HEK293 (cell line): ENCODE results near the gene FKBP14.

Experiments
- CTCF ChIA-PET: fragments of 350-600 bp; formaldehyde crosslinking; extraction: SDS; loops from one replicate; lab custom pipeline; 2021; ENCODE audit warnings: antibody characterized with exemption; lab: Yijun Ruan, JAX
- POLR2A ChIA-PET: fragments of 300-600 bp; formaldehyde crosslinking; extraction: SDS; loops from one replicate; lab custom pipeline; 2020; ENCODE audit warnings: antibody characterized with exemption, inconsistent platforms; lab: Yijun Ruan, JAX
- H3K27ac ChIP-seq: fragments of 200-500 bp; sonication (Bioruptor generic); 2 replicates; pipeline ENCODE4 v1.5.1; 2014; ENCODE audit warnings: low read depth, low read length, control low read depth, inconsistent platforms; ENCODE audit errors: extremely low read depth
- H3K36me3 ChIP-seq, 2 experiments: fragments of 200-500 bp in 1 of 2; sonication (Bioruptor generic) in 1 of 2; 1 replicate in 1 of 2; 2 replicates in 1 of 2; pipeline ENCODE4 v1.5.1; 2014 to 2017; ENCODE audit warnings: inconsistent platforms in 2 of 2, low read length in 2 of 2; ENCODE audit not compliant: control insufficient read depth in 2 of 2, insufficient read depth in 1 of 2
- H3K4me1 ChIP-seq: fragments of 200-500 bp; sonication (Bioruptor generic); 2 replicates; pipeline ENCODE4 v1.5.1; 2014; ENCODE audit warnings: mild to moderate bottlenecking, low read length, inconsistent platforms; ENCODE audit not compliant: control insufficient read depth, insufficient read depth
- H3K4me3 ChIP-seq: 2 replicates; pipeline ENCODE4 v1.5.1; 2011; ENCODE audit warnings: low read depth, mild to moderate bottlenecking, control low read depth, low read length, moderate library complexity
- H3K9me3 ChIP-seq: fragments of 200-500 bp; sonication (Bioruptor generic); 2 replicates; pipeline ENCODE4 v1.5.1; 2014; ENCODE audit warnings: low read depth, low read length, inconsistent platforms; ENCODE audit not compliant: control insufficient read depth, insufficient read depth
- EGR2 ChIP-seq: fragments of 450-650 bp; formaldehyde crosslinking; IDR thresholded peaks from 2 replicates; pipeline ENCODE4 v1.5.1; 2016; ENCODE audit warnings: low read depth, missing biosample characterization, missing genetic modification characterization
- ELK4 ChIP-seq: IDR thresholded peaks from 2 replicates; pipeline ENCODE4 v1.6.1; 2011; ENCODE audit warnings: mild to moderate bottlenecking, low read depth, low read length, borderline replicate concordance
- KLF16 ChIP-seq: fragments of 450-650 bp; formaldehyde crosslinking; IDR thresholded peaks from 2 replicates; pipeline ENCODE4 v1.5.1; 2017; ENCODE audit warnings: missing biosample characterization, missing genetic modification characterization
- MZF1 ChIP-seq: fragments of 450-650 bp; formaldehyde crosslinking; IDR thresholded peaks from 2 replicates; pipeline ENCODE4 v1.5.1; 2017; ENCODE audit warnings: missing biosample characterization, missing genetic modification characterization, borderline replicate concordance
- PRDM2 ChIP-seq: fragments of 450-650 bp; formaldehyde crosslinking; IDR thresholded peaks from 2 replicates; pipeline ENCODE4 v1.5.1; 2016; ENCODE audit warnings: missing biosample characterization, missing genetic modification characterization, borderline replicate concordance
- PRDM6 ChIP-seq: fragments of 450-650 bp; formaldehyde crosslinking; IDR thresholded peaks from 2 replicates; pipeline ENCODE4 v1.5.1; 2017; ENCODE audit warnings: missing biosample characterization, missing genetic modification characterization
- REST ChIP-seq: fragments of 450-650 bp; formaldehyde crosslinking; IDR thresholded peaks from 2 replicates; pipeline ENCODE4 v1.5.1; 2016; ENCODE audit warnings: missing biosample characterization, missing genetic modification characterization
- ZBTB20 ChIP-seq: fragments of 450-650 bp; formaldehyde crosslinking; IDR thresholded peaks from 2 replicates; pipeline ENCODE4 v1.5.1; 2016; ENCODE audit warnings: missing biosample characterization, missing genetic modification characterization
- ZNF133 ChIP-seq: fragments of 450-650 bp; formaldehyde crosslinking; IDR thresholded peaks from 2 replicates; pipeline ENCODE4 v1.5.1; 2016; ENCODE audit warnings: missing biosample characterization, missing genetic modification characterization
- ZNF157 ChIP-seq: fragments of 450-650 bp; formaldehyde crosslinking; IDR thresholded peaks from 2 replicates; pipeline ENCODE4 v1.5.1; 2016; ENCODE audit warnings: missing biosample characterization, missing genetic modification characterization
- ZNF221 ChIP-seq: fragments of 450-650 bp; formaldehyde crosslinking; IDR thresholded peaks from 2 replicates; pipeline ENCODE4 v1.5.1; 2017; ENCODE audit warnings: missing biosample characterization, missing genetic modification characterization, borderline replicate concordance
- ZNF354C ChIP-seq: fragments of 450-650 bp; formaldehyde crosslinking; IDR thresholded peaks from 2 replicates; pipeline ENCODE4 v1.5.1; 2016; ENCODE audit warnings: missing biosample characterization, missing genetic modification characterization, low read depth, borderline replicate concordance
- ZNF362 ChIP-seq: fragments of 450-650 bp; formaldehyde crosslinking; IDR thresholded peaks from 2 replicates; pipeline ENCODE4 v1.5.1; 2016; ENCODE audit warnings: missing biosample characterization, missing genetic modification characterization
- ZNF544 ChIP-seq: fragments of 450-650 bp; formaldehyde crosslinking; IDR thresholded peaks from 2 replicates; pipeline ENCODE4 v1.5.0; 2017; ENCODE audit warnings: missing biosample characterization, missing genetic modification characterization
- ZNF664 ChIP-seq: fragments of 450-650 bp; formaldehyde crosslinking; IDR thresholded peaks from 2 replicates; pipeline ENCODE4 v1.5.1; 2016; ENCODE audit warnings: missing biosample characterization, missing genetic modification characterization
- ZNF704 ChIP-seq: fragments of 450-650 bp; formaldehyde crosslinking; IDR thresholded peaks from 2 replicates; pipeline ENCODE4 v1.5.1; 2016; ENCODE audit warnings: missing biosample characterization, missing genetic modification characterization
- ZNF707 ChIP-seq: fragments of 450-650 bp; formaldehyde crosslinking; IDR thresholded peaks from 2 replicates; pipeline ENCODE4 v1.5.1; 2016; ENCODE audit warnings: missing biosample characterization, missing genetic modification characterization
- ZNF76 ChIP-seq: fragments of 450-650 bp; formaldehyde crosslinking; IDR thresholded peaks from 2 replicates; pipeline ENCODE4; 2016; ENCODE audit warnings: low read depth, missing biosample characterization, missing genetic modification characterization, borderline replicate concordance
- ZNF785 ChIP-seq: fragments of 450-650 bp; formaldehyde crosslinking; IDR thresholded peaks from 2 replicates; pipeline ENCODE4 v1.5.1; 2016; ENCODE audit warnings: missing biosample characterization, missing genetic modification characterization
- ZSCAN30 ChIP-seq: fragments of 450-650 bp; IDR thresholded peaks from 2 replicates; pipeline ENCODE4 v1.5.1; 2018; ENCODE audit warnings: missing biosample characterization, mild to moderate bottlenecking, missing genetic modification characterization, moderate library complexity
- ZXDB ChIP-seq: fragments of 450-650 bp; formaldehyde crosslinking; IDR thresholded peaks from 2 replicates; pipeline ENCODE4 v1.5.1; 2016; ENCODE audit warnings: missing biosample characterization, missing genetic modification characterization

The FKBP14 gene

GRCh38 chr7:30020535-30020934 is 6.0 kb downstream of the FKBP14 start (continued):
- no peak for TF ChIP-seq ZNF362 (tag by site-specific recombination)
- TF ChIP-seq, all 188 proteins: peak for 0

GRCh38 chr7:30019960-30020359 is 6.5 kb downstream of the FKBP14 start:
- POLR2A ChIA-PET: interaction anchor here (0.6 kb wide), 1 partner anchor 13 kb away, joined by 7 read pairs; no protein-coding TSS in a partner anchor
- TF ChIP-seq MZF1 (no peak), ZNF354C (tag by site-specific recombination) (no peak), ZNF76 (tag by site-specific recombination) (no peak), ZNF704 (tag by site-specific recombination) (no peak), PRDM2 (tag by site-specific recombination) (no peak), ZNF544 (tag by site-specific recombination) (no peak), ZNF707 (tag by site-specific recombination) (no peak), ZSCAN30 (tag by site-specific recombination) (no peak), KLF16 (tag by site-specific recombination) (no peak), ZXDB (tag by site-specific recombination) (no peak), REST (tag by site-specific recombination) (no peak), ZNF157 (no peak), EGR2 (no peak), ZBTB20 (tag by site-specific recombination) (no peak), ELK4 (no peak), ZNF221 (tag by site-specific recombination) (no peak), ZNF133 (no peak), PRDM6 (tag by site-specific recombination) (no peak), ZNF785 (tag by site-specific recombination) (no peak), ZNF664 (tag by site-specific recombination) (no peak)
- Histone ChIP-seq H3K27ac (no peak overlapping the region), H3K36me3 (peaks cover 7 to 19% of the 10 kb centered on the region in 2 experiments; a peak in 2 of 3 replicates), H3K9me3 (no peaks in the 10 kb centered on the region), H3K4me3 (no peak overlapping the region), H3K4me1 (0 out of 2 replicates have a peak, but pooled peaks cover 2% of the 10 kb centered on the region)
- CTCF ChIA-PET: interaction anchor here (0.6 to 1.0 kb wide), 2 partner anchors 11 to 15 kb away, joined by 3 to 4 read pairs; no protein-coding TSS in a partner anchor
